ENCODE results near the gene ATP6V1A. TPM values are rescaled to one million over a fixed set of nuclear protein-coding genes. Genes with fewer than 3 reads are reported as not detected.

The ATP6V1A gene
- total RNA-seq, 1 donor from 2014 or later = 70.1 TPM

GRCh38 chr3:113745756-113746547 is 883 bp upstream of the ATP6V1A start, which contains the start of gene NAA50:
NAA50 (minus strand) TSS chr3:113746249; CDS start chr3:113745949, 300 bp downstream.
- peak within 1 kb of the TSS; percentile 97 for H3K4me3 Mint-ChIP-seq (ENCODE audit: low read depth)
- TF ChIP-seq, protein P1, sequence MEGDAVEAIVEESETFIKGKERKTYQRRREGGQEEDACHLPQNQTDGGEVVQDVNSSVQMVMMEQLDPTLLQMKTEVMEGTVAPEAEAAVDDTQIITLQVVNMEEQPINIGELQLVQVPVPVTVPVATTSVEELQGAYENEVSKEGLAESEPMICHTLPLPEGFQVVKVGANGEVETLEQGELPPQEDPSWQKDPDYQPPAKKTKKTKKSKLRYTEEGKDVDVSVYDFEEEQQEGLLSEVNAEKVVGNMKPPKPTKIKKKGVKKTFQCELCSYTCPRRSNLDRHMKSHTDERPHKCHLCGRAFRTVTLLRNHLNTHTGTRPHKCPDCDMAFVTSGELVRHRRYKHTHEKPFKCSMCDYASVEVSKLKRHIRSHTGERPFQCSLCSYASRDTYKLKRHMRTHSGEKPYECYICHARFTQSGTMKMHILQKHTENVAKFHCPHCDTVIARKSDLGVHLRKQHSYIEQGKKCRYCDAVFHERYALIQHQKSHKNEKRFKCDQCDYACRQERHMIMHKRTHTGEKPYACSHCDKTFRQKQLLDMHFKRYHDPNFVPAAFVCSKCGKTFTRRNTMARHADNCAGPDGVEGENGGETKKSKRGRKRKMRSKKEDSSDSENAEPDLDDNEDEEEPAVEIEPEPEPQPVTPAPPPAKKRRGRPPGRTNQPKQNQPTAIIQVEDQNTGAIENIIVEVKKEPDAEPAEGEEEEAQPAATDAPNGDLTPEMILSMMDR (IDR thresholded peaks at IDR 0.05; ENCODE audit: unreplicated experiment) = peak; percentile 1
- no peaks in the 10 kb centered on the region for H3K36me3 Mint-ChIP-seq (ENCODE audit: insufficient read depth)
- H3K27ac Mint-ChIP-seq = peak within 1 kb of the TSS; percentile 100
- DNase-seq (ENCODE audit: low spot score, unreplicated experiment) = peak; percentile 89
- peaks cover 38% of the 10 kb centered on the region for H3K4me1 Mint-ChIP-seq (ENCODE audit: low read depth)
- H3K9me3 Mint-ChIP-seq (ENCODE audit: low read depth) = no peaks in the 10 kb centered on the region
- no peaks in the 10 kb centered on the region for H3K27me3 Mint-ChIP-seq

DNA sequence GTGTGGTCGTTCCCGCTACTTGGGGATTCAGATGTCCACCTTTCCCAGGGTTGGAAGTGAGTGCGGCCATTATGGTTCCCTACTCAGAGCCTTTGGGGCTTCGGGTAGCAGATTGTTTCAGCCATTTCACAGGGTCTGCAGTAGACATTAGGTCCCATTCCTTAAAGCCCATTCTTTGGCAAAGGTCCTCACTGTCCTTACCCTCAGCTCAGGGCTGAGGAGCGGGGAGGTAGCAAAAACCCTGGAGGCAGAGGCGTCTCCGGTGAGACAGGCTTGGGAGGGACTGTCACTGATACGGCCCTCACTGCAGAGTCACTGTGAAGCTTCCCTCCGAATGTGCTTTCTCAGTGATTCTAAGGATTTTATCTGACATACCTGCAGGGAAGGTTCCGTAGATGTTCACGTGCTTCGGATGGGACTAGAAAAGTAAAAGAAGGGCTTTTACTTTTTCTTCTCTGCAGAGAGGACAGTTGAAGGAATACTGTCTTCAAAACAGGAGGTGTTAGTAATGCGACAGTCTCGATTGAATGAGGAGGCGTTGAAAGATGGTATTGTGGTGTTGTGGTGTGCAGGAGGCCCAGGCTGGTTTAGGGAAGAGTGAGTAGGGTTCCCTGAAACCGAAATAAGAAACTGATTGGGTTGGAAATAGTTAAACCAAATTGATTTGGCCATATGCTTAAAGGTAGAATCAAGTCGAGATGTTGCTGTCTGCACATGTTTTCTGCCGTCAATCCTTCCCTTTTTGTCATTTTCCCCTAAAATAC is 630 bp downstream of the ATP6V1A start:
- TF ChIP-seq, protein P1 (IDR thresholded peaks at IDR 0.05; ENCODE audit: unreplicated experiment) = no peak
- Mint-ChIP-seq H3K27me3 (no peaks in the 10 kb centered on the region), H3K4me3 (ENCODE audit: low read depth) (peak overlapping the region; percentile 97), H3K9me3 (ENCODE audit: low read depth) (no peaks in the 10 kb centered on the region), H3K27ac (peak overlapping the region; percentile 100), H3K4me1 (ENCODE audit: low read depth) (peaks cover 33% of the 10 kb centered on the region), H3K36me3 (ENCODE audit: insufficient read depth) (no peaks in the 10 kb centered on the region)
- no peak for DNase-seq (ENCODE audit: low spot score, unreplicated experiment)

DNA sequence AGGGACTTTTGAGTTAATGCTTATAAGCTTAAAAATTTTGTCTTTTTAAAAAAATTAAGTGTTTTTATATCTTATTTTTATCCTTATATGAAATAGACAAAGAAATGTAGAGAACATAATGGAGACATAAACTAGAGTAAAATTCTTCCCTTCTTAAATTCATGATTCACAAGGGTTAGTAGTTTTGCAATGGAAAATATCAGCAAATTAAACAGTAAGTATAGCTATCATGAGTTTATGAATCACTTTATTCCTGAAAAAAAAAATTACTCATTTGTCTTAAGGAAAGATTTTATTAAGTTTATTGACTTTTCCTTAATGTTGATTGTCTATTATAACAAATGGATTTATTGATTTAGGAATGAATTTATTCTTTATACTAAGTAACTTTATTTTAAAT is 4.3 kb downstream of the ATP6V1A start:
- Mint-ChIP-seq H3K9me3 (ENCODE audit: low read depth) (no peaks in the 10 kb centered on the region), H3K4me3 (ENCODE audit: low read depth) (no peak overlapping the region), H3K36me3 (ENCODE audit: insufficient read depth) (no peaks in the 10 kb centered on the region), H3K27ac (no peak overlapping the region), H3K27me3 (no peaks in the 10 kb centered on the region), H3K4me1 (ENCODE audit: low read depth) (peaks cover 16% of the 10 kb centered on the region)
- TF ChIP-seq, protein P1 (IDR thresholded peaks at IDR 0.05; ENCODE audit: unreplicated experiment) = no peak
- no peak for DNase-seq (ENCODE audit: low spot score, unreplicated experiment)

- Mint-ChIP-seq H3K36me3 (ENCODE audit: insufficient read depth) (peaks cover 4% of the 10 kb centered on the region), H3K9me3 (ENCODE audit: low read depth) (peaks cover 4% of the 10 kb centered on the region), H3K4me3 (ENCODE audit: low read depth) (no peak overlapping the region), H3K27ac (no peak overlapping the region), H3K4me1 (ENCODE audit: low read depth) (peaks cover 9% of the 10 kb centered on the region), H3K27me3 (no peaks in the 10 kb centered on the region)
- DNase-seq (ENCODE audit: low spot score, unreplicated experiment) = no peak
- TF ChIP-seq, protein P1 (IDR thresholded peaks at IDR 0.05; ENCODE audit: unreplicated experiment) = no peak
Observed at GRCh38 chr3:113753376-113753985, 6.6 kb downstream of the ATP6V1A start.

Measured in progenitor cell of endocrine pancreas (in vitro differentiated cells).